ENCODE measurements around the gene PTPRG. TPM values are rescaled to one million over a fixed set of nuclear protein-coding genes. Genes with fewer than 3 reads are reported as not detected.

Gene PTPRG
- total and polyA plus RNA-seq, 2 experiments from 2014 or later = 8.5 to 34.9 TPM

DNA sequence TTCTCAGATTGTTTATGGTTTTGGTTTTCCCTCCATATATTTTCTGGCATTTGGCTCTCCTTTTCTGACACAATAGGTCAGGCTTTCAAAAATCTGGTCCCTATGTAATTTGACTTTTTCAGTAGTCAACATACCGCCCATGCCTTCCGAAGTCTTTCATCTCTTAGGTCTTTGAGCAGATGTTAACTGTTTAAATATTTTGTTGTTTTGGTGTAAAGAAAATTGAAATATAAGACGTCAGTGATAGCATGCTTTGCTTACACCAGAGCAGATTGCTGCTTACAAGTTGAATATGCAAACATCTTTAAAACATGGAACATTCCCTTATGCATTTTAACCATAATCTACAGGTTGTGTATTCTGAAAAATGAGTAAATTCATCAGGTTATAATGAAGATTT lies 233.0 kb downstream of the PTPRG start:
- Histone ChIP-seq H2AFZ (no peak overlapping the region), H3K4me1 (ENCODE audit: insufficient read depth) (peaks cover 6% of the 10 kb centered on the region), H3K36me3 (replicated peaks; ENCODE audit: insufficient read depth, low read depth) (no peaks in the 10 kb centered on the region), H3K9me2 (replicated peaks; ENCODE audit: insufficient read depth) (no peaks in the 10 kb centered on the region), H3K79me2 (peaks cover 29% of the 10 kb centered on the region), H3K4me2 (no peak overlapping the region), H3K9me3 (ENCODE audit: low read depth) (no peaks in the 10 kb centered on the region), H3K27me3 (no peaks in the 10 kb centered on the region), H3K4me3 (no peak overlapping the region), H3K27ac (no peak overlapping the region), H4K20me1 (ENCODE audit: insufficient read depth, poor library complexity, severe bottlenecking) (no peaks in the 10 kb centered on the region)
- 86% methylated on average over 3 of the region's 3 CpGs for WGBS (ENCODE audit: low lambda C conversion rate, missing lambda C conversion rate)
- TF ChIP-seq, protein P1, sequence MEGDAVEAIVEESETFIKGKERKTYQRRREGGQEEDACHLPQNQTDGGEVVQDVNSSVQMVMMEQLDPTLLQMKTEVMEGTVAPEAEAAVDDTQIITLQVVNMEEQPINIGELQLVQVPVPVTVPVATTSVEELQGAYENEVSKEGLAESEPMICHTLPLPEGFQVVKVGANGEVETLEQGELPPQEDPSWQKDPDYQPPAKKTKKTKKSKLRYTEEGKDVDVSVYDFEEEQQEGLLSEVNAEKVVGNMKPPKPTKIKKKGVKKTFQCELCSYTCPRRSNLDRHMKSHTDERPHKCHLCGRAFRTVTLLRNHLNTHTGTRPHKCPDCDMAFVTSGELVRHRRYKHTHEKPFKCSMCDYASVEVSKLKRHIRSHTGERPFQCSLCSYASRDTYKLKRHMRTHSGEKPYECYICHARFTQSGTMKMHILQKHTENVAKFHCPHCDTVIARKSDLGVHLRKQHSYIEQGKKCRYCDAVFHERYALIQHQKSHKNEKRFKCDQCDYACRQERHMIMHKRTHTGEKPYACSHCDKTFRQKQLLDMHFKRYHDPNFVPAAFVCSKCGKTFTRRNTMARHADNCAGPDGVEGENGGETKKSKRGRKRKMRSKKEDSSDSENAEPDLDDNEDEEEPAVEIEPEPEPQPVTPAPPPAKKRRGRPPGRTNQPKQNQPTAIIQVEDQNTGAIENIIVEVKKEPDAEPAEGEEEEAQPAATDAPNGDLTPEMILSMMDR (IDR thresholded peaks at IDR 0.05; ENCODE audit: poor library complexity) = no peak
- TF ChIP-seq EZH2phosphoT487 (IDR thresholded peaks at IDR 0.05; ENCODE audit: low read depth, severe bottlenecking, unreplicated experiment) (no peak), EZH2 (IDR thresholded peaks at IDR 0.05; ENCODE audit: borderline replicate concordance) (no peak)
- no peak for DNase-seq (ENCODE audit: low spot score)

DNA sequence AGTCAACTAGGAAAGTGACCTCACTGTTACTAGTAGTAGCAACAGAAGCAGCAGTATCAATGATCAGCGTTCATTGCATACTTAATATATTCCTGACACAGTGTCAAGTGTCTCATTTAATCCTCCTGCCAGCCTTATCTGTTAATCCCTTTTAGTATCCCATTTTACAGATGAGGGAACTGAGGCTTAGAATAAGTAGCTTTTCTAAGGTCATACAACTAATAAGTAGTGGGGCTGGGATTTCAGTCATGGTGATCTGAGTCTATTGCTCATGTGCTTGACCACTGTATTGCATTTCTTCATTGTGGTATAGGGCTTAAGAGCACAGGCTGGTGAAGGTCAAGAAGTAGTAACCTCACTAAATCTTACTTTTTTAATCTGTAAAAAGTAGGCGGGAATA lies 233.6 kb downstream of the PTPRG start:
- H3K4me1 ChIP-seq (ENCODE audit: insufficient read depth) = peaks cover 3% of the 10 kb centered on the region
- H4K20me1 ChIP-seq (ENCODE audit: insufficient read depth, poor library complexity, severe bottlenecking) = no peaks in the 10 kb centered on the region
- WGBS (ENCODE audit: low lambda C conversion rate, missing lambda C conversion rate) = 70% methylated on average over 2 of the region's 2 CpGs
- H3K4me2 ChIP-seq = no peak overlapping the region
- H3K79me2 ChIP-seq = peaks cover 29% of the 10 kb centered on the region
- H3K27ac ChIP-seq = no peak overlapping the region
- no peaks in the 10 kb centered on the region for H3K36me3 ChIP-seq (replicated peaks; ENCODE audit: insufficient read depth, low read depth)
- no peak for DNase-seq (ENCODE audit: low spot score)
- no peaks in the 10 kb centered on the region for H3K27me3 ChIP-seq
- H3K9me2 ChIP-seq (replicated peaks; ENCODE audit: insufficient read depth) = no peaks in the 10 kb centered on the region
- H3K9me3 ChIP-seq (ENCODE audit: low read depth) = no peaks in the 10 kb centered on the region
- TF ChIP-seq, protein P1 (IDR thresholded peaks at IDR 0.05; ENCODE audit: poor library complexity) = no peak
- TF ChIP-seq EZH2phosphoT487 (IDR thresholded peaks at IDR 0.05; ENCODE audit: low read depth, severe bottlenecking, unreplicated experiment) (no peak), EZH2 (IDR thresholded peaks at IDR 0.05; ENCODE audit: borderline replicate concordance) (no peak)
- no peak overlapping the region for H3K4me3 ChIP-seq
- no peak overlapping the region for H2AFZ ChIP-seq

DNA sequence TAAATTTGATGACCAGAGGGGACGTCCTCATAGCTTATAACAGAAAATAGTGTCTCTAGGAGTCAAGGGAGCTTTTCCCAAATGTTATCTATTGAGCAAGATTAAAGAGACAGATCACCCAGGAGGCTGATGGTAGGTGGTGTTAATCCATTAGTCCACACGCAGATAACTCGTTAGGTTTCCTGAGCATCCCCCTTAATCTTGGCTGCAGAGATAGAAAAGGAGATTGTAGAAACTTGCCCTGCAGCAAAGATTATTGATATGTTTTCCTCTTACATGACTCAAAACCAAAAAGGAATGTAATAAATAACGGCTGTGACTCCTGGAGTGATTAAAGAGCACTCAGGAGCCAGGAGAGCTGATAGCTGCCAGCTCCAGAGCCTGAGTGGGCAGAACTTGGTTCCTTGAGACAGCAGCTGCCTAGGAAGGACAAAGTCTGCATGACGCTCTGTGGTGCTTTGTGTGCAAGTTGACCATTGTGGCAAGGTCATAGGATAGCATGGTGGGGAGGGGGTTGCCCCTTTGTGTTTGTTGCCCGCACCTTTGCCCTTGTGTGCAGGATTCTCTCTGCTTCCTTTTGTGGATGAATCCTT lies 234.8 kb downstream of the PTPRG start:
- WGBS (ENCODE audit: low lambda C conversion rate, missing lambda C conversion rate) = 48% methylated on average over 6 of the region's 6 CpGs
- Histone ChIP-seq H3K4me1 (ENCODE audit: insufficient read depth) (no peaks in the 10 kb centered on the region), H3K9me3 (ENCODE audit: low read depth) (no peaks in the 10 kb centered on the region), H3K4me2 (no peak overlapping the region), H3K36me3 (replicated peaks; ENCODE audit: insufficient read depth, low read depth) (no peaks in the 10 kb centered on the region), H3K4me3 (no peak overlapping the region), H4K20me1 (ENCODE audit: insufficient read depth, poor library complexity, severe bottlenecking) (no peaks in the 10 kb centered on the region), H2AFZ (no peak overlapping the region), H3K9me2 (replicated peaks; ENCODE audit: insufficient read depth) (no peaks in the 10 kb centered on the region), H3K79me2 (peaks cover 27% of the 10 kb centered on the region), H3K27ac (no peak overlapping the region), H3K27me3 (no peaks in the 10 kb centered on the region)
- TF ChIP-seq EZH2 (IDR thresholded peaks at IDR 0.05; ENCODE audit: borderline replicate concordance) = no peak
- TF ChIP-seq, protein P1 (IDR thresholded peaks at IDR 0.05; ENCODE audit: poor library complexity) = no peak
- TF ChIP-seq EZH2phosphoT487 (IDR thresholded peaks at IDR 0.05; ENCODE audit: low read depth, severe bottlenecking, unreplicated experiment) = no peak
- peak; percentile 19 for DNase-seq (ENCODE audit: low spot score)
